Measurements from ENCODE around the gene C1QTNF5.

The C1QTNF5 gene

DNA sequence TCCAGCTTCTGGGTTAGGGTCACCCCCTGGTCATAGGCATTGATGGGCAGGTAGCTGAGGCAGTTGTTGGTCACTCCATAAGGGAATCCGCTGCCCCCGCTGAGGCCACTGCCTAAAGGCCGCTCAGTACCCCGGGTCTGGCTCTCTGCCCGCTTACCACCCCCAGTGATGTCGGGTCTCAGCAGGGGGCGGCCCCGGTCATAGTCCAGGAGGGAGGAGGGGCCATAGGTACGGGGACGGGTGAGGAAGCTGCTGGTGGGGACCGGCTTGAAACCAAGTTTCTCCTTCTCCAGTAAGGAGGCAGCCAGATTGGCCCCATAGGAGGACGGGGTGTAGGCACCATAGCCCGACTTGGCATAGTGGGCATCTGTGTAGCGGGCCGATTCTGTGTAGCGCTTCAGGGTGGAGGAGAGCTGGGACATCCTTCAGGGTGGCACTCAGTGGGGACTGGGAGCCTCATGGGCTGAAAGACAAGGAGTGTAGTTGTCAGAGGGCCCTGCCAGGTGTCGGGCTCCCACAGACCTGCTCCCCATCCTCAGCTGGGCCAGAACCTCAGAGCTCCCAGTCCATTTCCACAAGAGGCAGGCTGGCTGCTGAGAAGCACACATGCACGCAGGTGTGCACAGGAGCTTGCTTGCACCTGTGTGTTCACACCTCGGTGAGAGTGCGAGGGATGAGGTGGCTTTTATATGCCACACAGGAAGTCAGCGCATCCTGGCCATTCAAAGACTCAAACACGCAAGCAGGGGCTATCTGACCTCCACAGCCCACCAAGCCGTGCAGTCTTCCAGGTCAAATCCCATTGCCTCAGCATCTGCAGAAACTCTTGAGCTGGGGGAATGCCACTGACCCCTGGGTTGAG is 32.6 kb upstream of the C1QTNF5 start:
- DNase-seq (ENCODE audit: low spot score): no peak

- DNase-seq (ENCODE audit: low spot score): no peak
Observed at GRCh38 chr11:119372260-119373058, 31.8 kb upstream of the C1QTNF5 start.

- DNase-seq (ENCODE audit: low spot score): no peak
Observed at GRCh38 chr11:119371778-119372182, 31.1 kb upstream of the C1QTNF5 start.

GRCh38 chr11:119371067-119371601 is 30.5 kb upstream of the C1QTNF5 start:
- no peak for DNase-seq (ENCODE audit: low spot score)

DNA sequence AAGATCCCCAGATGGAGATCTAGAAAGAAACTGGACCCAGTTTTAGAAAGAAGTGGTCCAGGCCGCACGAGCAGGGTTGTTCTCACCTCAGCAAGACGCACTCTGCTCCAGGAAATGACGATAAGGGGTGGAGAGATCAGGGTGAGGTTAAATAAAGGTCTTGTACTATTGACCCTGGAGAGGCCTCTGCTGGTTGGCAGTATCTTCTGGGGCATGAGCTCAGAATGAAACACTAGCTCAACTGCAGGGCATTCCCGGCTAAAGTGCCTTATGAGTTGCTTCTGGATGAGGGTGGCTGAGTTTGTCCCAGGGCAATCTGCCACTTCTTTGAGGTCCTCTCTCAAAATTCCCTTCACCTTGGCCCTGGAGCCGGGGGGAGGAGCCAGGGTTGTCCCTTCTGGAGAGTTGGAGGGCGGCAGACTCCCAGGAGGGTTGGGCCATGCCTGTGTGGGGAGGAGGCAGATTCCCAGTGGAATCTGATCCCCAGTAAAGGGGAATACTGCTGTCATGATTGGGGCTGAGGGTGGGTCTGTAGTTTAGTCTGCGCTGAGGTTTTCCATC is 29.9 kb upstream of the C1QTNF5 start:
- DNase-seq (ENCODE audit: low spot score): no peak

- no peak for DNase-seq (ENCODE audit: low spot score)
Observed at GRCh38 chr11:119369132-119369925, 28.6 kb upstream of the C1QTNF5 start.

- peak; percentile 74 for DNase-seq (ENCODE audit: low spot score)
Observed at GRCh38 chr11:119368121-119369034, 27.7 kb upstream of the C1QTNF5 start.

DNA sequence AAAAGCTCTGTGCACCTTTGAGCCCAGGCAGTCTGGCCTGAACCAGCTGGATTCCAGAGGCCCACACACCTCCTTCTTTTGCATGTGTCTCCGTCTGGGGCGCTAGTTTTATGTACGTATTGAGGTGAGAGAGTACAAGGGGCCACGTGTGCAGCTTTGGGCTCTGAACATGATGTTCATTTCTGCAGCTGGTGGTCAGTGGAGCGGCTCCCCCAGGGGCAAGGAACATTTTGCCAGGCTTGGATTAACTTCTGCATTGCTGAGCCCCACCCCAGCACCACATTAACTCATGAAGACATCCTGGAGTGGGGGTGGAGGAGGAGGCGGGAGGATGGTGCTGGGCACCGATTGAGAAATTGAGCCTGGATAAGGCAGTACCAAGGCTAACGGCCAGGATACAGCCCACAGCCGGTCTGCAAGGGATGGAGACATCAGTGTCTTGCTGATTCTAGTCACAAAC is 27.0 kb upstream of the C1QTNF5 start:
- no peak for DNase-seq (ENCODE audit: low spot score)

GRCh38 chr11:119366690-119367620 is 26.3 kb upstream of the C1QTNF5 start:
- DNase-seq (ENCODE audit: low spot score): no peak

GRCh38 chr11:119365071-119365591 is 24.4 kb upstream of the C1QTNF5 start:
- no peak for DNase-seq (ENCODE audit: low spot score)

DNA sequence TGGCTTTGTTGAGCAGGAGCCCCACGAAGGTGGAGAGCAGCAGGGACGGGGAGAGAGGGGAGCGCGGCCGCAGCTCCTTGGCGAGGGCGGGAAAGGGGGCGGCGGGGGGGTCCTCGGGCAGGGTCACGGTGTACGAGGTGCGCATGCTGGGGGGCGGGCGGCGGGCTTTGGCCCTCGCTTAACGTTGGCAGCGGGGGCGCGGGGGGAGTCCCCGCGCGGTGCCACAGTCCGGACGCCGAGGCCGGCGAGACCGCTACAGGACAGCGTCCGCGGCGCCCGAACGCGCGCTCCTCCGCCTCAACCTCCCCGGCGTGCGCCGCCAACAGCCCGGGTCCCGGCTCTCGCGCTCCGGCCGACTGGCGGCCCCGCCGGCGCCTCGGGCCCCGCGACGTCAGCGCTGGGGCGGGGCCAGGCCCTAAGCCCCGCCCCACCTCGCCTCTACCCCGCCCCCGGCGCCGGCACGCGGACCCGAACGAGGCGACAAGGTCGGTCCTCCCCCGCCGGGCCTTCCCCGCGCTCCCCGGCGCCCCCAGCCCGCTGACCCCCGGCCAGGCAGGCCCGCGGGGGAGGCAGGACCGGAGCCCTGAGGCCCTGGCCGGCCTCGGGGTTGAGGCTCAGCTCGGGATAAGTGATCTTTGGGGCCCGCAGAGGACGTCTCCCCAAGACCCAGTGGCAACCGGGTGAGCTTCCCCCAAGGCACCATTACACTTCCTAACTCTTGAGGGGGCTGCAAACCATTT is 23.3 kb upstream of the C1QTNF5 start:
- peak; percentile 56 for DNase-seq (ENCODE audit: low spot score)

DNA sequence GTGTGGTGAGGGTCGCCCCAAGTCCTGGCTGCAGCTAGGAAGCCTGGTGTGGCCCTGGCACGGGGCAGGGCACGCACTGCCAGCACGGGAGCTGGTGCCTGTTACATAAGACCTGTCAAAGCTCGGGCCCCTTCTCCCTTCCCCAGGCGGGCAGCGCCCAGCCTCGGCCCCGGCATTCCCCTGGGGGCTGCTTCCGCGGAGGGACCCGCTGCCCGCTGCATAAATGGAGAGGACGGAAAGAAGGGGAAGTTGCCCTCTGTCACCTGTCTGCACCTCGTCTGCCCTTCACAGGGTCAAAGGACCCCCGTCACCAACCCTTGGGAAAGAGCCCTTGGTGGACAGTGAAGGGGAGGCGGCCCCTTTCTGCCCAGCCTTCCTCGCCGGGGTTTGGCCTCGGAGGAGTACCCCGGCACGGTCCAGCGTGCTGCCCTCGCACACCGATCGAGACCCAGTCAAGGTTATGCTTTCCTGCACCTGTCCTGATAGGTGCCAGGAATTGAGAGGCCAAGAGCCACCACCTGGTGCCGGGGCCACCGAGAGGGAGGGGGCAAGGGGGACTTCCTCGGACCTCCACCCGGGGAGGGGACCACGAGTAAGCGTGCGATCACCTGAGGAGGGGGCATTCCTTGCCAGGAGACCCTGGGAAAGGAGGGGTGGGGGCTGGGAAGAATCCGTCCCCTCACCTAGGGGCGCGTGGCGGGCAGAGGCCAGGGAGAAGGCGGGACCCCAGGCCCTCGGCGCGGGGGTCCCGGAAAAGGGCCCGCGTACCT is 22.6 kb upstream of the C1QTNF5 start:
- no peak for DNase-seq (ENCODE audit: low spot score)

- DNase-seq (ENCODE audit: low spot score): no peak
Observed at GRCh38 chr11:119362741-119363080, 22.0 kb upstream of the C1QTNF5 start.

DNA sequence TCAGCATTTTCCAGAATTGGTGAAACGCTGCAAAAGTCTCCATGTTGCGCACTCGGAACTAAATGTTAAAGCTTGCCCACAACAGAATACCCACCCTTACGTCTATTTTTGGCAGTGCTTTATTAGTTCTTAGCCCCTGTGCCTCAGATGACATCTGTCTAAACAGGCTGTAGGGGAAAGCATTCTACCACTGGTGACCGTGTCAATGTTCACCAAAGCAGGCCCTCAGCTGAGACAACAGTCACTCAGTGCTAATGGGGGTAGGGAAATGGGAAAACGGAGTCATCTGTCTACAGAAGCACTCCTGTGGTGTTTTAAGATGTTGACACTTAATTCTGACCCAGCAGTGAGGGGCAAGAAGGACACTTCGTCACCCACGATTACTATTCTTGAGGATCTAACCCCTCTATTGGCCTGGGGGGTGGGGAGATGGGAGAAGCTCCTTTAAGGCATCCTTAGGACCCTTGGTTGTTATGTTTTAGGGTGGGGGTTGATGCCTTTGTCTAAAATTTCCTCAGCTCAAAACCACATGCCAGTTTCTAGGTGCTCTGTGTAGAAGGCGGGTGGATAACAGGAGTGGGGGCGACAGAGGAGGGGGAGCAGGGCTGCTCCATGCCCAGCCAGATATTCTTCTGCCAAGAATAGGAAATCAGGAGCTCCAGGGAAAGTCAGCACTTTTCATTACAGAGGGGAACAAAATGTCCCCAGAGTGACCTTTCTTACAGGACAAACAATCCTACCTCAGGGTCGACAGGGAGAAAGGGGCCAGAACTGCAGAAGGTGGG is 21.4 kb upstream of the C1QTNF5 start:
- DNase-seq (ENCODE audit: low spot score): no peak

DNA sequence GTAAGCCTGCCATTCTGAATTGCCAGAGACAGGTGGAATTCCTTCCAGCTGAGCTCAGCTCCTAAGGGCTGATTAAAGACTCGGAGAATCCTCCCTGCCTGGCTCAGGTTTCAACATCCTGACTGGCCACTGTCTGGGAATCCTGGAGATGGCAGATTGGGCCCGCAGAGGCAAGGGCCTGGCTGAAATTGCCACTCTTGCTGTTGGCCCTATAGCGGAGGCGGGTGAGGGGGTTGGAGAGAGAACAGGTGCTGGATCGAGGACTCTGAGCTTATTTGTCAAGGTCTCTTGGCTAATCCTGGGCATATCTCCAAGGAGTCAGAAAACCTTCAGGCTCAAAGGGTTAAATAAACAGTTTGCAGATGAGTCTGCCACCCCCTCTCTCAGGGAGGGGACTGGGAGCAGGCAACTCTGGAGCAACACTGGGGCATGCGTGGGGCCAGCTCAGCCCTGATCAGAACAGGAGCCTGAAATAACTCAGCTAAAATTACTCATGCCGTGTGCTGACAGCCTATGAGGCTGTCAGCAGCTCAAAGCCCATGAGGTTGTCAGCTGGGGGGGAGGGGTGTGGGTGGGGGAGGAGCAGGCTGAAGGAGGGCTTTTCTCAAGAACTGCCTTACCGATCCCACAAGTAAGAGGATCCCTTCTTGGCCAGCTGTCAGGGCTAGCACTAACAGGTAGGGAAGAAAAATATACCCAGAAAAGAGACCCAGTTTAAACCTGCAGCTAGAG is 20.5 kb upstream of the C1QTNF5 start:
- DNase-seq (ENCODE audit: low spot score): peak; percentile 49

Measured in HuH-7.5 (cell line).